K562 (cell line): ENCODE results near the gene REEP2. TPM values are rescaled to one million over a fixed set of nuclear protein-coding genes. Genes with fewer than 3 reads are reported as not detected.

Source experiments
- BCOR ChIP-seq: fragments of 450-650 bp; IDR thresholded peaks from 2 replicates; pipeline ENCODE4 v1.6.1; 2016
- CHD2 ChIP-seq: IDR thresholded peaks from 2 replicates; pipeline ENCODE4 v1.6.1; 2011; ENCODE audit warnings: low read depth, low read length
- CLOCK ChIP-seq: fragments of 250-450 bp; sonication (Bioruptor Pico); IDR thresholded peaks from 2 replicates; pipeline ENCODE4 v1.4.0; 2020; ENCODE audit warnings: mild to moderate bottlenecking, moderate library complexity, borderline replicate concordance
- GABPB1 ChIP-seq: sonication (generic); formaldehyde crosslinking; IDR thresholded peaks from 2 replicates; pipeline ENCODE4 v1.8.0; 2022; ENCODE audit warnings: mild to moderate bottlenecking, missing genetic modification reagents
- ID3 ChIP-seq, 2 experiments: fragments of 250-450 bp in 1 of 2; fragments of 450-650 bp in 1 of 2; sonication (Bioruptor Pico) in 1 of 2; IDR thresholded peaks; 2 replicates each; pipeline versions ENCODE4 v1.6.1 to v1.8.0; 2016 to 2021; ENCODE audit warnings: mild to moderate bottlenecking in 2 of 2, moderate library complexity in 2 of 2, missing compliant biosample characterization in 1 of 2, missing genetic modification characterization in 1 of 2
- MAFK ChIP-seq: IDR thresholded peaks from 2 replicates; pipeline ENCODE4 v1.6.1; 2011; ENCODE audit warnings: low read length, improper control_type of control experiment
- MEF2D ChIP-seq: conservative IDR thresholded peaks from 2 replicates; pipeline ENCODE4 v1.6.1; 2016; ENCODE audit warnings: low read depth, missing genetic modification characterization, missing compliant biosample characterization
- RNF219 ChIP-seq: fragments of 250-450 bp; sonication (Bioruptor Pico); IDR thresholded peaks from 2 replicates; pipeline ENCODE4 v1.5.0; 2022; ENCODE audit warnings: mild to moderate bottlenecking
- SMAD4 ChIP-seq: fragments of 250-450 bp; sonication (Bioruptor Pico); conservative IDR thresholded peaks from 2 replicates; pipeline ENCODE4 v1.8.0; 2021; ENCODE audit warnings: inconsistent platforms, mild to moderate bottlenecking, moderate library complexity
- VEZF1 ChIP-seq: fragments of 200-800 bp; sonication (Bioruptor generic); IDR thresholded peaks from 2 replicates; pipeline ENCODE4 v1.6.1; 2017; ENCODE audit warnings: missing genetic modification characterization, missing compliant biosample characterization
- ZFP91 ChIP-seq: sonication (generic); formaldehyde crosslinking; IDR thresholded peaks from 2 replicates; pipeline ENCODE4 v1.8.0; 2022; ENCODE audit warnings: mild to moderate bottlenecking, missing genetic modification reagents
- ZNF133 ChIP-seq: fragments of 250-450 bp; sonication (Bioruptor Pico); IDR thresholded peaks from 2 replicates; pipeline ENCODE4 v1.4.0; 2020; ENCODE audit warnings: mild to moderate bottlenecking
- ZNF518B ChIP-seq: fragments of 250-450 bp; sonication (Bioruptor Pico); IDR thresholded peaks from 2 replicates; pipeline ENCODE4 v1.5.0; 2021; ENCODE audit warnings: mild to moderate bottlenecking, moderate library complexity
- polyA plus RNA-seq, 8 experiments: library from polyadenylated mRNA; depleted of rRNA in 4 of 8; stranded (reverse) in 5 of 8; unstranded in 3 of 8; fragments of >200 nt; fragmentation: Nextera tagmentation in 2 of 8; fragmentation: Illumina TruSeq in 1 of 8; extraction: Ambion mirVana in 2 of 8; extraction: Trizol in 1 of 8; gene quantifications; 2 replicates each; pipeline versions ENCODE4 v1.2.1 to v1.2.3, GENCODE V29; 2011 to 2014; ENCODE audit warnings: inconsistent platforms in 1 of 8, missing spikeins in 1 of 8
- total RNA-seq, 7 experiments: library from RNA; depleted of rRNA in 6 of 7; stranded (reverse); fragments of >200 nt in 6 of 7; fragmentation: Illumina TruSeq in 2 of 7; extraction: Trizol in 2 of 7; gene quantifications; 2 replicates each; pipeline versions ENCODE4 v1.2.1 to v1.2.3, GENCODE V29; 2011 to 2021; ENCODE audit warnings: low replicate concordance in 1 of 7

The REEP2 gene
- total and polyA plus RNA-seq, 9 of the 15 experiments (the other 6 are each of a cell fraction or from before 2014, with no cell fraction given): 0.03 to 1.1 (median 0.12) TPM; not detected in 1

- TF ChIP-seq ZNF518B (CRISPR knock-in tag) (no peak), ZNF133 (CRISPR knock-in tag) (no peak), GABPB1 (CRISPR knock-in tag) (no peak), MAFK (no peak), ID3 (CRISPR knock-in tag; IDR thresholded peaks at IDR 0.05) (no peak), ID3 (tag; IDR thresholded peaks at IDR 0.05) (no peak), RNF219 (CRISPR knock-in tag) (no peak), BCOR (no peak), CLOCK (CRISPR knock-in tag) (no peak), VEZF1 (CRISPR knock-in tag) (peak; percentile 75), MEF2D (no peak), CHD2 (no peak), SMAD4 (CRISPR knock-in tag) (peak; percentile 90), ZFP91 (no peak)
Observed at GRCh38 chr5:138438724-138439476, at the start of gene REEP2 (continued).
